ENCODE results near the gene HDAC4. TPM values are rescaled to one million over a fixed set of nuclear protein-coding genes. Genes with fewer than 3 reads are reported as not detected.

Gene HDAC4
- total RNA-seq, 4 donors from 2014 or later: 51.4 to 107 (median 70.8) TPM

DNA sequence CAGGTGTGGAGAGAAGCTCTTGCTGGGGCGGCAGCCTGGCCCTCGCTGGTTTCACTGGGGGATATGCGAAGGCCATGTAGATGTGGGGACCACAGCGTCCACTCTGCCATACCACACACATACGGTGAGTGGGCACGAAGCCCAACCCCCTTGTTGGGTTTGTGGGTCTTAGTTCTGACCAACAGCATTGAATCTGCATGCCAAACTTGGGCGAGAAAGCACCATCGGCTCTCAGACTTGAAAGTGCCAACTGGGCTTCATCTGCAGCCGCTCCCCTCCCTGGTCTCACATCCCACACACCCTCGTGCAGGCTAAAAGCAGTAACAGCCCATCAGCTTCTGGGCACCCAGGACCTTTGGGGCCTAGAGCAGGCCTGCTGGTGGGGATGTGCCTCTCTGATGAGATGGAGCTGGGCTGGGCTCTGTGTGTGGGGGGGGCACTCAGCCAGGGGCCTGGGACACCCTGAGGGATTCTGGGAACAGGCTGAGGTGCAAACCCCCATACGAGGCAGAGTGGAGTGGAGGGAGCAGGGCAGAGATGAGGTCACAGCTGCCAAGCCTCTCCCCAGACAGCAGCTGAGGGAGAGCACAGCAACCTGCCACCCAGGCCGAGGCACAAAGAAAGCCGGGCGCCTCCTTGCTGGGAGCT, 288.6 kb downstream of the HDAC4 start:
- Histone ChIP-seq H3K4me3 (no peak overlapping the region), H3K9me3 (no peaks in the 10 kb centered on the region), H3K27me3 (no peaks in the 10 kb centered on the region), H3K36me3 (peaks cover 46% of the 10 kb centered on the region), H3K27ac (no peak overlapping the region), H3K4me1 (peaks cover 22% of the 10 kb centered on the region)
- 93% methylated on average over 4 of the region's 14 CpGs for WGBS
- no peak for DNase-seq (ENCODE audit: low spot score in 2 of 2)
- TF ChIP-seq POLR2A (IDR thresholded peaks at IDR 0.05): no peak

DNA sequence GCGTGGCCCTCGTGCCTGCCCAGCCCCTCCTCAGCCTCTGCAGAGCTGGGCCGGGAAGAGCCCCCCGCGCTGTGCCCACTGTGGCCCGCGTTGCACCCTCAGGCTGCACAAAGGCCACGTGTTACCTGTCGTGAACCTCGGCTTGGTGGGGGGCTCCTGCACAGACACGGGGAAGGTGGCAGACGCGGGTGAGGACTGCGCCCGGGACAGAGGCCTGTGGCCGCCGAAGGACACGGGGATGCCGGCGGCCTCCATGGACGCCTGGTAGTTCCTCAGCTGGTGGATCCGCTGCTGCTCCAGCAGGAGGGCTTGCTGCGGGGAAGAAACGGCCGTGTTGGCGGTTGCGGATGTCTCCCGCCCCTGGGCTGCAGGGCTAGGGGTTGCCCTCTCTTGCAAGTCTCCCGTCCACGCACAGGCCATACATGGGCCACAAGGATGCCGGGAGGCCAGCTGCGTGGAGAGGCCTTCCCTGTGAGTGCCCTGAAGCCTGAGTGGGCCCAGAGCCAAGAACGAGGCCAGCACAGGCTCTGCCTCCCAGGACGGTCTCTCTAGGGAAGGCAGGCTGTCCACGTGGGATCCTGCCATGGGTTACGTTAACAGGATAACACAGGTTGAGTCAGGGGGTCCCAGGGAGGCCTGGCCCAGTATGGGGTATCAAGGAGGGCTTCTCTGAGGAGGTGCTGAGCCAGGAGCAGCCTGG, 289.3 kb downstream of the HDAC4 start:
- Histone ChIP-seq H3K27me3 (no peaks in the 10 kb centered on the region), H3K27ac (no peak overlapping the region), H3K4me3 (no peak overlapping the region), H3K9me3 (no peaks in the 10 kb centered on the region), H3K36me3 (peaks cover 53% of the 10 kb centered on the region), H3K4me1 (peaks cover 22% of the 10 kb centered on the region)
- DNase-seq (ENCODE audit: low spot score in 2 of 2): no peak
- no peak for TF ChIP-seq EP300 (IDR thresholded peaks at IDR 0.05)
- no peak for TF ChIP-seq POLR2A (IDR thresholded peaks at IDR 0.05)
- no peak for TF ChIP-seq POLR2AphosphoS5 (IDR thresholded peaks at IDR 0.05)
- TF ChIP-seq, protein P1, sequence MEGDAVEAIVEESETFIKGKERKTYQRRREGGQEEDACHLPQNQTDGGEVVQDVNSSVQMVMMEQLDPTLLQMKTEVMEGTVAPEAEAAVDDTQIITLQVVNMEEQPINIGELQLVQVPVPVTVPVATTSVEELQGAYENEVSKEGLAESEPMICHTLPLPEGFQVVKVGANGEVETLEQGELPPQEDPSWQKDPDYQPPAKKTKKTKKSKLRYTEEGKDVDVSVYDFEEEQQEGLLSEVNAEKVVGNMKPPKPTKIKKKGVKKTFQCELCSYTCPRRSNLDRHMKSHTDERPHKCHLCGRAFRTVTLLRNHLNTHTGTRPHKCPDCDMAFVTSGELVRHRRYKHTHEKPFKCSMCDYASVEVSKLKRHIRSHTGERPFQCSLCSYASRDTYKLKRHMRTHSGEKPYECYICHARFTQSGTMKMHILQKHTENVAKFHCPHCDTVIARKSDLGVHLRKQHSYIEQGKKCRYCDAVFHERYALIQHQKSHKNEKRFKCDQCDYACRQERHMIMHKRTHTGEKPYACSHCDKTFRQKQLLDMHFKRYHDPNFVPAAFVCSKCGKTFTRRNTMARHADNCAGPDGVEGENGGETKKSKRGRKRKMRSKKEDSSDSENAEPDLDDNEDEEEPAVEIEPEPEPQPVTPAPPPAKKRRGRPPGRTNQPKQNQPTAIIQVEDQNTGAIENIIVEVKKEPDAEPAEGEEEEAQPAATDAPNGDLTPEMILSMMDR (IDR thresholded peaks at IDR 0.05): no peak
- 95% methylated on average over 18 of the region's 36 CpGs for WGBS

DNA sequence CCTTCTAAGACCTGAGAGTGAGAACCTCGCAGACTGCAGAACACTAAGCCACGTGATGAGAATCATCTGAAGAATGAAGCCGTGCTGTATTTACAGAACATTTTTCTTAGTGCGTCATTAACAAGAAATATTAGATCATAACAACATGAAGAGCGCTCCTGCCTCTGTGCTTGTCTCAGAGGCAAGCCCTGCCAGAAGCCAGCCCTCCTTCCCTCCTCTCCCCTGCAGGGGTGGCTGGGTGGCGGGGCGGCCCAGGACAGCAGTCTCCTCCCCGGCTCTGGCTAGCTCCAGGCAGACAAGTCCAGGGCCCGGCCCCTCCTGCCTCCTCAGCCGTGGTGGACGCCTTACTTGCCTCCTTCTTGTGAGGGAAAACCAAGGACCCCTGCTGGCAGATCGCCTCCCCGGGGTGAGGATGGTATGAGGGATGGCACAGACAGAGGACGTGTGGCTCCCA, 290.2 kb downstream of the HDAC4 start:
- Histone ChIP-seq H3K9me3 (no peaks in the 10 kb centered on the region), H3K4me1 (peaks cover 22% of the 10 kb centered on the region), H3K27me3 (no peaks in the 10 kb centered on the region), H3K4me3 (no peak overlapping the region), H3K27ac (no peak overlapping the region), H3K36me3 (peaks cover 62% of the 10 kb centered on the region)
- 84% methylated on average over 9 of the region's 14 CpGs for WGBS
- TF ChIP-seq, protein P1 (IDR thresholded peaks at IDR 0.05): no peak
- no peak for TF ChIP-seq EP300 (IDR thresholded peaks at IDR 0.05)
- no peak for TF ChIP-seq POLR2AphosphoS5 (IDR thresholded peaks at IDR 0.05)
- no peak for TF ChIP-seq POLR2A (IDR thresholded peaks at IDR 0.05)
- no peak for DNase-seq (ENCODE audit: low spot score in 2 of 2)

DNA sequence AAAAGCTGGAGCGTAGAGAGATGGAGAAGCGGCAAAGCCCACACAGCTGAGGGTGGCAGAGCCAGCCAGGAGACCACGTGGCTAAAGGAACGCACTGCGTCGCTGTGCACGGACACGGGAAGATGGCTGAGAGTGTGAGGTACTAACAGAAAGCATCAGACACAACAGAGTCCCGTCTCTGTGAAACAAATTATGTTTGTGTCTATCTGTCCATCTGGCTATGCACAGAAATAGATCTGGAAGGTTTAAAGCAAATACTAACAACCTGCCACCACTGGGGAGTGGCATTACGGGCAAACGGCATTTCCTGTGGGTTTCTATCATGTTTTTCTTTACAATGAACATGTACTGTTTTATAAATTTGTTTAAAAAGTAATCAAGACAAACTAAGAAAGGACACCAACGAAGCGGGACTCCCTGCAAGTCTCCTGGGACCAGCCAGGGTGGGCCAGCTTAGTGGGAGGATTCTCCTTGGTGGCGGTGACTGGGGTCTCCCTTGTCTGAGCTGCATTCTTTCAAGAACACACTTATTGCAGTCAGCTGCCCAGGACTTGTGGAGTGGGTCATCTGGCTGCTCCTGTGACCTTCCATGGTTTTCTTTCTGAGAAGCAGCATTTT, 290.8 kb downstream of the HDAC4 start:
- WGBS: 89% methylated on average over 14 of the region's 14 CpGs
- Histone ChIP-seq H3K9me3 (no peaks in the 10 kb centered on the region), H3K27ac (no peak overlapping the region), H3K36me3 (peaks cover 68% of the 10 kb centered on the region), H3K4me3 (no peak overlapping the region), H3K27me3 (no peaks in the 10 kb centered on the region), H3K4me1 (peaks cover 22% of the 10 kb centered on the region)
- DNase-seq (ENCODE audit: low spot score in 2 of 2): no peak
- TF ChIP-seq, protein P1 (IDR thresholded peaks at IDR 0.05): no peak
- TF ChIP-seq POLR2A (IDR thresholded peaks at IDR 0.05) (no peak), EP300 (IDR thresholded peaks at IDR 0.05) (no peak), POLR2AphosphoS5 (IDR thresholded peaks at IDR 0.05) (no peak)

- TF ChIP-seq POLR2AphosphoS5 (IDR thresholded peaks at IDR 0.05) (no peak), POLR2A (IDR thresholded peaks at IDR 0.05) (no peak), EP300 (IDR thresholded peaks at IDR 0.05) (no peak)
- TF ChIP-seq, protein P1 (IDR thresholded peaks at IDR 0.05): no peak
- Histone ChIP-seq H3K27me3 (no peaks in the 10 kb centered on the region), H3K4me3 (no peak overlapping the region), H3K4me1 (peaks cover 14% of the 10 kb centered on the region), H3K9me3 (no peaks in the 10 kb centered on the region), H3K36me3 (peaks cover 76% of the 10 kb centered on the region), H3K27ac (no peak overlapping the region)
- DNase-seq (ENCODE audit: low spot score in 2 of 2): no peak
- 78% methylated on average over 19 of the region's 19 CpGs for WGBS
These were observed 291.5 kb downstream of the HDAC4 start for GRCh38 chr2:239109041-239109927.
